GM10248 (cell line): ENCODE measurements around the gene ACAP3.

Source experiments
- CTCF ChIA-PET: fragments of 300-600 bp; sonication (Branson Sonifier 250); formaldehyde crosslinking; extraction: SDS; loops from one replicate; lab custom pipeline; 2021; ENCODE audit warnings: antibody characterized with exemption; lab: Yijun Ruan, JAX
- POLR2A ChIA-PET: fragments of 350-650 bp; sonication (Branson Sonifier 250); formaldehyde crosslinking; extraction: SDS; loops from one replicate; lab custom pipeline; 2020; ENCODE audit warnings: antibody characterized with exemption; lab: Yijun Ruan, JAX
- DNase-seq: peaks from one replicate; pipeline ENCODE4 v3.0.0; 2012; ENCODE audit errors: extremely low spot score
- TF ChIP-seq, protein P1 (sequence below): IDR thresholded peaks from 2 replicates; pipeline ENCODE4 v1.5.1; 2012; ENCODE audit warnings: mild to moderate bottlenecking, low read depth; ENCODE audit errors: extremely low read depth, missing control alignments, control extremely low read depth

The ACAP3 gene

GRCh38 chr1:1274931-1275431 is 32.7 kb downstream of the ACAP3 start:
- TF ChIP-seq, protein P1, sequence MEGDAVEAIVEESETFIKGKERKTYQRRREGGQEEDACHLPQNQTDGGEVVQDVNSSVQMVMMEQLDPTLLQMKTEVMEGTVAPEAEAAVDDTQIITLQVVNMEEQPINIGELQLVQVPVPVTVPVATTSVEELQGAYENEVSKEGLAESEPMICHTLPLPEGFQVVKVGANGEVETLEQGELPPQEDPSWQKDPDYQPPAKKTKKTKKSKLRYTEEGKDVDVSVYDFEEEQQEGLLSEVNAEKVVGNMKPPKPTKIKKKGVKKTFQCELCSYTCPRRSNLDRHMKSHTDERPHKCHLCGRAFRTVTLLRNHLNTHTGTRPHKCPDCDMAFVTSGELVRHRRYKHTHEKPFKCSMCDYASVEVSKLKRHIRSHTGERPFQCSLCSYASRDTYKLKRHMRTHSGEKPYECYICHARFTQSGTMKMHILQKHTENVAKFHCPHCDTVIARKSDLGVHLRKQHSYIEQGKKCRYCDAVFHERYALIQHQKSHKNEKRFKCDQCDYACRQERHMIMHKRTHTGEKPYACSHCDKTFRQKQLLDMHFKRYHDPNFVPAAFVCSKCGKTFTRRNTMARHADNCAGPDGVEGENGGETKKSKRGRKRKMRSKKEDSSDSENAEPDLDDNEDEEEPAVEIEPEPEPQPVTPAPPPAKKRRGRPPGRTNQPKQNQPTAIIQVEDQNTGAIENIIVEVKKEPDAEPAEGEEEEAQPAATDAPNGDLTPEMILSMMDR: no peak

DNA sequence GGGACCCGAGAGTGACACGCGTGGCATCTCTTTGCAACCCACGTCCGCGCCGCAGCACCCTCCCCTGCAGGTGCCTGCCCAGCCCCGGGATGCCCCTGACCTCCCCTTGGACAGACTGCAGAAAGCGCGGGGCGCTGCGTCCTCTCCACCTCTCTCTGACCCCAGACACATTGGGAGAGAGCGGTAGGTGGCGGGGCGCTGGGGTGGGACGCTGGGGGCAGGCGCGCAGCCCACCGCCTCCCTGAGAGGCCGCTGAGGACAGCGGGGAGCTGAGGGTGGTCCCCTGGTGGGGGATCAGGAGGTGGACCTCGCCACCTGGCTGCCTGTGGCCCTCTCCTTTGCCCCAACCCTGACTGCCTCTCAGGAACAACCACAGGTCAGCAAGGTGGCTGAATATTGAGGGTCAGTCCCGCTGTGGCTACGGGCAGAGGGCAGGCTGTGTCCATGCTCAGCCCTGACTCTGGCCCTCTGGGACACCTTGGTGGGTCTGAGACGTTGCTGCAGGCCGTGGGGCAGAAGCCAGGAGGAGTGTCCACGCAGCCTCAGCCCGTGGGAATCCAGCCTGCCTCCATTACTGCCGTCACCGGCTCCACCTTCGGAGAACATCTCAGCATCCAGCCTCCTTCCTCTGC is 33.3 kb downstream of the ACAP3 start:
- TF ChIP-seq, protein P1: no peak
- DNase-seq: no peak
- ChIA-PET CTCF (interaction anchor here (0.7 to 1.3 kb wide), 4 partner anchors 26 to 211 kb away, joined by 3 read pairs; no protein-coding TSS in a partner anchor), POLR2A (no interaction called here)

More at GRCh38 chr1:1274931-1275431, 32.7 kb downstream of the ACAP3 start:
- POLR2A ChIA-PET: no interaction called here
- DNase-seq: no peak
- CTCF ChIA-PET: interaction anchor here (1.3 to 1.4 kb wide), 2 partner anchors 17 to 25 kb away, joined by 3 to 4 read pairs; no protein-coding TSS in a partner anchor

- CTCF ChIA-PET: interaction anchor here (0.7 to 1.3 kb wide), 4 partner anchors 26 to 211 kb away, joined by 3 read pairs; no protein-coding TSS in a partner anchor
Measured at GRCh38 chr1:1273512-1274298, 34.0 kb downstream of the ACAP3 start, which contains the start of gene UBE2J2. UBE2J2 (minus strand) TSS chr1:1273854; CDS start chr1:1267992, 5,862 bp downstream.

DNA sequence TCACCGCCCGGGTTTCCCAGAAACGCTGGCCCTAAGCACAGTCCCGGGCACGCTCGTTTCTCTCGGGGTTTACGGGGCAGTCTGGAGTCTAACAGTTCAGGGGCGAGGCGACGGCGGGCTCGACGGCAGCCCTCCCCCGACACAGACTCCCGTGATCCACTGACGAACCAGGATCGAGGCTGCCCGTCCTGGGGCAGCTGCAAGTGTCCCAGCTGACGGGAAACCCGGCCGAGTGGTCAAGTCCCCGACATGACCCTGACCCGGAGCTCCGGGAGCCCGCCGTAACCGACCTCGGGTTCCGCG is 34.6 kb downstream of the ACAP3 start:
- DNase-seq: no peak
- CTCF ChIA-PET: interaction anchor here (1.3 kb wide), 1 partner anchor 99 kb away, joined by 3 read pairs; no protein-coding TSS in a partner anchor

More at GRCh38 chr1:1273512-1274298, 34.0 kb downstream of the ACAP3 start, which contains the start of gene UBE2J2:
- POLR2A ChIA-PET: interaction anchor here (0.6 kb wide), 1 partner anchor 149 kb away, joined by 5 read pairs; no protein-coding TSS in a partner anchor
- TF ChIP-seq, protein P1: no peak
- peak; percentile 99 for DNase-seq

DNA sequence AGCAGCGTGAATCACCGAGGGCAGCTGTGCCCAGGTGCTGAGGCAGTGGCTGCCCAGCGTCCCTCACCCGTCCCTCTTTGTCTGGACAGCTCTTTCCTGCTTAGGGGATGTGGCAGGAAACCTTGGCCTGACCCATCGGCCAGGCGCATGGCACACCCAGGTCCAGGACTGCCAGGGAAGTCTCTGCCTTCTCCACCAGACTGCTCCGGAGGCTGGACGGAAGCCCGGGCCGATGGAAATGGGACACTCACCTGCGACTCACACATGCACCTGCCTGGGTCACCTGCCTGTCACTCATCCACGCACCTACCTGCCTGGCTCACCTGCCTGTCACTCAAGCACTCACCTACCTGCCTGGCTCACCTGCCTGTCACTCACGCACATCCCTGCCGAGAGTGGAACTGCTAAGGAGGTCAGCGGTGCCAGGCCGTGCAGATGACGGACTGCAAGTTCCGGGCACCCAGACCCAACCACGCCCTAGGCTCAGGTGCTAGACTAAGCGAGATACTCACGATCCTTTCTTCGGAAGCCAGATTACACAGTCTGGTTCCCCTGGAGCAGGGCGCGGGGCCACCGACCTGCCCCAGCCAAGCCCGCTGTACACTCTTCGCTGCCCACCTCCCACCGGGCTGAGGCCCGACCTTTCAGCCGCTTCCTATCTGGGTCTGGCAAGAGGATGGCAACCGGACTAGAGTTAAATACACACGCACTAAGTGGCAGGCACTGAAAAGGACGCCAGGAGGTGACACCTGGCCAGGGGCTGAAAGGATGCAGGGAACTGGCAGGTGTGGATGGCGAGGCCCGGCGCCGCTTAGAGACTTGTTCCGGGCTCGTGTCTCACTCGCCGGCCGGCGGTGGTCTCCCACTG is 35.2 kb downstream of the ACAP3 start:
- ChIA-PET CTCF (interaction anchor here (1.3 to 1.5 kb wide), 2 partner anchors 99 to 241 kb away, joined by 3 to 4 read pairs; no protein-coding TSS in a partner anchor), POLR2A (no interaction called here)
- TF ChIP-seq, protein P1: no peak
- DNase-seq: no peak

More for the DNA sequence above, 34.6 kb downstream of the ACAP3 start:
- POLR2A ChIA-PET: interaction anchor here (0.6 kb wide), 1 partner anchor 148 kb away, joined by 5 read pairs; no protein-coding TSS in a partner anchor
- TF ChIP-seq, protein P1: no peak
